ENCODE results near the gene POLR1A. TPM values are rescaled to one million over a fixed set of nuclear protein-coding genes. Genes with fewer than 3 reads are reported as not detected.

Gene POLR1A
- total RNA-seq, 1 donor from 2014 or later: 23.8 TPM

DNA sequence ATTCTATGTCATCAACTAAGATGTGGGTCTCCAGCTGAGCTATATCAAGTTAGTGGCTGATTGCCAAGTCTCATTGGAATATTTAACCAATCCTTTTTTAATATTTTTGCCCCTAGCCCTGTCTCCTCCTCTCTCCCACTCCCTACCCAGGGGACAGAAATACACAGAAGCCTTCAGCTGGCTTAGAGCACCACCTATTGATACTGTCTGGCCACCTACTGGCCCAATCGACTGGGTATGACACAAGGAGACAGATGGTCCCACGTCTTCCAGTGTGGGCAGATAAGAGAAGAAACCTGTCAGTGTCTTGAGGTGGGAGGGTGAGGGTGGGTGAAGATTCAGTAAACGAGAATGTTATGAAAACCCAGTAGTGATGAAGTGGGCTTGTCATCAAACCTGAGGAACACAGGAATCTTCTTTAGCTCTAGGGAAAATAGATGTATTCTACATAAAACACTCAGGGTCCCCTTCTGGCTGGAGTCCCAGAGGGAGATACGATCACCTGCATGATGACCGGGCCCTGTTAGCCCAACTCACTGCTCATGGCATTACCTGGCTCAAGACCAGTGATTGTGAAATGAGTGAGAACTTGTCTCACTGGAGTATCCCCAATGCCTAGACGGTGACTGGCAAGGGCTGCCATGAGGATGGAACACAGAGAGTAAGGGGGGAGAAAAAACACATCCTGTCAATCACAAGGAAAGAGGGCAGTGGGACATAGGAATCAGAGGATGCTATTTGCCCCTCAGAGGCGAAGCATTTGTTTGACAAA lies 26.7 kb downstream of the POLR1A start:
- Mint-ChIP-seq H3K4me3 (no peak overlapping the region), H3K36me3 (peaks cover 9% of the 10 kb centered on the region)
- H3K27ac ChIP-seq: no peak overlapping the region

DNA sequence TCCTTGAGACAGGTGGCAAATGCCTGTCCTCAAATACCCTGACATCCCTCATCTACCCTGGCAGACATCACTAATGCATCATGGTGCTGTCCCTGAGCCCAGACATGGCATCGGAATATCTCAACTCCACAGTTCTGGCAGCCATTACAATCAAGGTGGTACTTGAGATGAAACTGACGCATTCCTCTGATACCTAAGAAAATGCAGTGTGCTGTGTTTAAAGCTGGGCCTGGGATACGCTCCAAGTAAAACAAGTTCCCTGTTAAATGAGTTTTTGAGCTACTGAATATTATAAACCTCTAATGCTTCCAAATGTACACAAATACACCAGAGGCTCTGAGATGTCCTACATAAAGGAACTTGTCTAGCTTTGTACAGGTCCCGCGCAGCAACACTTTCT lies 29.8 kb downstream of the POLR1A start:
- no peaks in the 10 kb centered on the region for H3K36me3 ChIP-seq
- H3K4me2 ChIP-seq: no peak overlapping the region
- H3K9me3 ChIP-seq (ENCODE audit: low read depth): no peaks in the 10 kb centered on the region
- H3K27me3 ChIP-seq: no peaks in the 10 kb centered on the region
- no peak overlapping the region for H3K27ac ChIP-seq
- no peaks in the 10 kb centered on the region for H3F3A ChIP-seq (ENCODE audit: low read depth)
- peaks cover 21% of the 10 kb centered on the region for H3K36me3 Mint-ChIP-seq
- no peaks in the 10 kb centered on the region for H3K79me2 ChIP-seq (ENCODE audit: low read depth)
- H3K4me3 ChIP-seq: no peak overlapping the region
- DNase-seq (ENCODE audit: low spot score): no peak
- H3K4me1 Mint-ChIP-seq: peaks cover 5% of the 10 kb centered on the region
- H3K9ac ChIP-seq: no peak overlapping the region
- no peaks in the 10 kb centered on the region for H3K4me1 ChIP-seq
- no peak overlapping the region for H3K4me3 Mint-ChIP-seq
- no peak overlapping the region for H3K27ac Mint-ChIP-seq
- no peaks in the 10 kb centered on the region for H3K9me3 Mint-ChIP-seq
- H2AFZ ChIP-seq (replicated peaks): no peak overlapping the region
- peaks cover 3% of the 10 kb centered on the region for H3K27me3 Mint-ChIP-seq (ENCODE audit: insufficient read depth, low read depth)
- TF ChIP-seq EZH2phosphoT487 (IDR thresholded peaks at IDR 0.05) (no peak), EZH2 (IDR thresholded peaks at IDR 0.05) (no peak)
- TF ChIP-seq, protein P1, sequence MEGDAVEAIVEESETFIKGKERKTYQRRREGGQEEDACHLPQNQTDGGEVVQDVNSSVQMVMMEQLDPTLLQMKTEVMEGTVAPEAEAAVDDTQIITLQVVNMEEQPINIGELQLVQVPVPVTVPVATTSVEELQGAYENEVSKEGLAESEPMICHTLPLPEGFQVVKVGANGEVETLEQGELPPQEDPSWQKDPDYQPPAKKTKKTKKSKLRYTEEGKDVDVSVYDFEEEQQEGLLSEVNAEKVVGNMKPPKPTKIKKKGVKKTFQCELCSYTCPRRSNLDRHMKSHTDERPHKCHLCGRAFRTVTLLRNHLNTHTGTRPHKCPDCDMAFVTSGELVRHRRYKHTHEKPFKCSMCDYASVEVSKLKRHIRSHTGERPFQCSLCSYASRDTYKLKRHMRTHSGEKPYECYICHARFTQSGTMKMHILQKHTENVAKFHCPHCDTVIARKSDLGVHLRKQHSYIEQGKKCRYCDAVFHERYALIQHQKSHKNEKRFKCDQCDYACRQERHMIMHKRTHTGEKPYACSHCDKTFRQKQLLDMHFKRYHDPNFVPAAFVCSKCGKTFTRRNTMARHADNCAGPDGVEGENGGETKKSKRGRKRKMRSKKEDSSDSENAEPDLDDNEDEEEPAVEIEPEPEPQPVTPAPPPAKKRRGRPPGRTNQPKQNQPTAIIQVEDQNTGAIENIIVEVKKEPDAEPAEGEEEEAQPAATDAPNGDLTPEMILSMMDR (IDR thresholded peaks at IDR 0.05): no peak
- H4K20me1 ChIP-seq (ENCODE audit: low read depth): no peaks in the 10 kb centered on the region

More for the DNA sequence above, 26.7 kb downstream of the POLR1A start:
- Mint-ChIP-seq H3K27ac (no peak overlapping the region), H3K27me3 (ENCODE audit: insufficient read depth, low read depth) (no peaks in the 10 kb centered on the region), H3K9me3 (no peaks in the 10 kb centered on the region), H3K4me1 (peaks cover 5% of the 10 kb centered on the region)
- no peaks in the 10 kb centered on the region for H4K20me1 ChIP-seq (ENCODE audit: low read depth)
- H3K4me2 ChIP-seq: no peak overlapping the region
- no peaks in the 10 kb centered on the region for H3K36me3 ChIP-seq
- H2AFZ ChIP-seq (replicated peaks): no peak overlapping the region
- H3K27me3 ChIP-seq: no peaks in the 10 kb centered on the region
- no peaks in the 10 kb centered on the region for H3K4me1 ChIP-seq
- no peak overlapping the region for H3K9ac ChIP-seq
- no peaks in the 10 kb centered on the region for H3K79me2 ChIP-seq (ENCODE audit: low read depth)
- H3K4me3 ChIP-seq: no peak overlapping the region
- peak; percentile 10 for DNase-seq (ENCODE audit: low spot score)
- no peaks in the 10 kb centered on the region for H3K9me3 ChIP-seq (ENCODE audit: low read depth)
- TF ChIP-seq EZH2 (IDR thresholded peaks at IDR 0.05) (no peak), EZH2phosphoT487 (IDR thresholded peaks at IDR 0.05) (no peak)
- TF ChIP-seq, protein P1 (IDR thresholded peaks at IDR 0.05): peak; percentile 33
- H3F3A ChIP-seq (ENCODE audit: low read depth): no peaks in the 10 kb centered on the region

DNA sequence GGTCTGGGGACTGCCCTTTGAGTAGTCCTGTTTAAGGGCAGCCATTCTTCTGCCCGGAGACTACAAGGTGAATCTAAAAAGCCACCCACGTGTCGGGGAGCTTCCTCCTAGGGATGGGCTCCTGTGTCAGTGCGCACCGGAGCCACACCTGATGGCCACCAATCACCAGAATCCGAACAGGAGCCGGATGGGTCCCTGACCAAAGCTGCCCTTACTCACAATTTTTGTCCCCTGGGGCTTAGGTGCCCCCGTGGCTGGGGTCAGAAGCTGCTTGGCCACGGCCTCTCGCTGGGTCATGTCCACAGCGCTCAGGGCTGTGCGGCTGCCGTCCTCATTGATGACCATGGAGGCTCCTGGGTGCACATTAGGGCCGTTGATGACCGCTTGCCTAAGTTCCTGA lies 30.9 kb downstream of the POLR1A start:
- Histone ChIP-seq H3K9ac (no peak overlapping the region), H3K4me1 (no peaks in the 10 kb centered on the region), H4K20me1 (ENCODE audit: low read depth) (no peaks in the 10 kb centered on the region), H2AFZ (replicated peaks) (no peak overlapping the region), H3K79me2 (ENCODE audit: low read depth) (no peaks in the 10 kb centered on the region), H3K4me3 (no peak overlapping the region), H3K27me3 (no peaks in the 10 kb centered on the region), H3K36me3 (no peaks in the 10 kb centered on the region), H3K4me2 (no peak overlapping the region), H3K9me3 (ENCODE audit: low read depth) (no peaks in the 10 kb centered on the region), H3K27ac (no peak overlapping the region), H3F3A (ENCODE audit: low read depth) (no peaks in the 10 kb centered on the region)
- H3K27me3 Mint-ChIP-seq (ENCODE audit: insufficient read depth, low read depth): peaks cover 3% of the 10 kb centered on the region
- no peak overlapping the region for H3K27ac Mint-ChIP-seq
- TF ChIP-seq EZH2phosphoT487 (IDR thresholded peaks at IDR 0.05) (no peak), EZH2 (IDR thresholded peaks at IDR 0.05) (no peak)
- TF ChIP-seq, protein P1 (IDR thresholded peaks at IDR 0.05): no peak
- H3K4me3 Mint-ChIP-seq: no peak overlapping the region
- no peak for DNase-seq (ENCODE audit: low spot score)
- peaks cover 30% of the 10 kb centered on the region for H3K36me3 Mint-ChIP-seq
- peaks cover 5% of the 10 kb centered on the region for H3K4me1 Mint-ChIP-seq
- H3K9me3 Mint-ChIP-seq: no peaks in the 10 kb centered on the region
